Epidermal melanocyte (primary cell): ENCODE data around the gene PRUNE2.
"Not testable (repeated sequence)": the region's sequence is repeated elsewhere in the genome, so short reads cannot be mapped to it uniquely, and the experiment has no call there.

ENCODE experiments used
- DNase-seq: peaks from one replicate; pipeline ENCODE4 v3.0.0; 2011; ENCODE audit warnings: low spot score; ENCODE audit not compliant: insufficient read length

The PRUNE2 gene

GRCh38 chr9:76693912-76694311 is 212.0 kb downstream of the PRUNE2 start:
- DNase-seq: no peak

DNA sequence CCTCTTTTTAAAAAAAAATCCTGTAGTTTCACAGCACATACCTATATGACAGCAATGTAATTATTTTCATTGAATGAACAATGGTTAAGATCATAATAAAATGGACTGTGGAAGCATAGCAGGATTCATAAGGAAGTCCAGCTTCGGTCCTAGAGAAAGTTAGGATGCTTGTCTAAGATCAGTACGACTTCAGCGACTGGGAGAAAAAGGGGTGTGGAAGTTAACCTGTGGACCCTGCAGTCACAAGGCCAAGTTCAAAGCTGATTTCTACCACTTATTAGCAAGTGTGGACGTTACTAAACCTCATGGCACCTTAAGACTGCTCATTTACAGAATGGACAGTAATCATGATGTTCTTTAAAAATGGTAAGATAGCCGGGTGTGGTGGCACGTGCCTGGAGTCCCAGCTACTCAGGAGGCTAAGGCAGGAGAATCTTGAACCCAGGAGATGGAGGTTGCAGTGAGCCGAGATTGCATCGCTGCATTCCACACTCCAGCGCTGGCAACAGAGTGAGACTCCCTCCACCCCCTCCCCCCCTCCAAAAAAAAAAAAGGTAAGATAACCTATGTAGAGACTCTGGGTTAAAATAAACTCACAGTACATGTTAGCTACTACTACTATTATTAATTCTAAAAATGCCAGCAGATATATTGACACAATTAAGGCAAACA is 213.3 kb downstream of the PRUNE2 start:
- DNase-seq: no peak

DNA sequence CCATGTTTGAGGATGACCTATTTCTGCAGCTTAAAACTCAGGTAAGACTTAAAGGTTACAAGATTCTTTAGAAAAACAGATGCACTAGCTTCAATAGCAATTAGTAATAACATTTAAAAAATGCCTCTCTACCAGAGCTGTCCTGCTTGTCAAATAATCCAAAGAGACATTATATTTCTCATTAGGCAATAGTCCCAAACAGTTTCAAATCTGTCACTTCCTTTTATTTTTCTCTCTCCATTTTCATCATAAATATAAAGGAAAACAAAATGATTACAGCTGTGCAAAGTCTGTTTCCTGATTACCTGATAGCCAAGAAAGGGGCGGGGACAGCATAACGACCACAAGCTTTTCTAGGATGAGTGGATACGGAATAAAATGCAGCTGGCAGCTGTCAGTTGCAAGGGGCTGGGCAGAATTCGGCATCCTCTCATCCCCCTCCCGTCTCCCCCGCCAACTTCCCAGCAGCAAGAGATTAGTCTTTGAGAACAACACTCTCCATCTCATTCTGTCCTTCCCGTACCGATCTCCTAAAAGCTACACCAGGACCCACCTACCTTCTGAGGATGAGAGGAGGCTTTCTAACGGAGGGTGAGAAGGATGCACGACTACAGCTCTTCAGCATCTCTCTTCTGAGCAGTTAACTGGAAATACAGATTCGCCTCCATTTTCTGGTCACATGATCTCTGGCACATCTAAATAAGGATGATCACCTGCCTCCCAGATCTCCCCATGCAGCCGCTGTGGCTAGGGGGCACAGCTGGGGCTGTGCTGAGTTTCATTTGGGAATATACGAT is 214.2 kb downstream of the PRUNE2 start:
- no peak for DNase-seq

GRCh38 chr9:76690973-76691370 is 214.9 kb downstream of the PRUNE2 start:
- DNase-seq: no peak

DNA sequence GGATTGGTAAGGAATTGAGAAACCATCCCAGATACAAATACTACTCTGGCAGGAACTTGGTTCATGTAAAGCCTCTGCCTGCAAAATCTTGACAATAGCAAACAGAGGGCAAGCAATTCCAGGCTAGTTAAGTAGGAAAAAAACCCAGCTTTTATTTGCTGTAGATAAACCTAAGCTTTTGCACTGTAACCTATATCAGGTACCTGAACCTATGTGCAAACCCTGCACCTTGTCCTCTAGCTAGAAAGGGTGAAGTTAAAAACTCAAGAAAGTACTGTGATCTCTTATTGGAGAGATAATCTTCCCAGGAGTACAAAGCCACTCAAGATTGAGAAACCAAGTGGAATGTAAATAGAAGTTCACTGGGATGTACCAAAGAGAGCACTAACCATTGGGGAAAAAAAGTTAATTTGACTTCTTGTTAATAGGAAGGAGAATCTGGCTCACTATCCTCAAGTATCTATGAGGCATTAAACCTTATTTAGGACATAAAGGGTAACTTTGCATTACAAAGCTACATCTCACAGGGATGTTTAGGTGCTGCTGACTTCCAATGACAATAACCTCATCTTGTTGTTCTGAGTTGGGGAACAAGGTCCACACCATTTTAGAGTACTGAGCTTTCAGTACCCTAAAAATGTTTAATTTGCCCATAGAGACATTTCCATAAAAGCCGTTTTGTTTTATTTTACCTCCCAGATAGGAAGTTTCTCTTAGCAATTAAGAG is 215.5 kb downstream of the PRUNE2 start:
- DNase-seq: no peak

DNA sequence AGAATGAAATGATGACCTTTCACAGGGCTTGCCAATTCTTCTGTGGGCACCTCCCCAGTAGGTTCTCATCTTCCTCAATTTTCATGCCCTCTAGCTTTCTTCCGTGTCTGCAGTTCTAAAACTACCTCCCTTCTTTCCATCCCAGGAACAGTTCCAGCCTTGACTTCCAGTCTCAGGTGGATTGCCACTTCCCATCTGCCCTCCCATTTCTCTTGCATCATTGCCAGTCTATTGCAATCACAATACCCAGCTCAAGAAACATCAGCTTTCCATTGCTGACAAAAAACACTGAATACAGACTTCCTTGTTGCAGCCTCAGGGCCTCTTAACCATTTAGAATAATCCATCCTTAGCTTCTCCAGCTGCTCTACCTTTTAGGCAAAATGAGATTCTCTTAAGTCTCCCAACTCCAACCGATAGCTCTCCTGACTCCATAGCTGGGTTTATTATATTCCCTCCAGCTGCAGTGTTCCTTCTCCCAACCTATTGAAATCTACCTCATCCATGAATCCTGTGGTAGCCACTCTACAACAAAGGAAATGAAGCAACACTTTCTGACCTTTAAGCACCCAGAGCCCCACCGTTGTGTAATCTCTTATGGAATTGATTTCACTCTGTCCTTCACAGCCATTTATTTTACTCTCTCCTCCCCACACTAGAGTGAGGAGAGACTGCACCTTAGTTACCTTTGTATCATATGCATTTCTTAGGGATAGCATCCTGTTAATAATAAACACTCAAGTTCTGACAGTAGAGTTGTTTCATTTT is 217.3 kb downstream of the PRUNE2 start:
- DNase-seq: no peak

DNA sequence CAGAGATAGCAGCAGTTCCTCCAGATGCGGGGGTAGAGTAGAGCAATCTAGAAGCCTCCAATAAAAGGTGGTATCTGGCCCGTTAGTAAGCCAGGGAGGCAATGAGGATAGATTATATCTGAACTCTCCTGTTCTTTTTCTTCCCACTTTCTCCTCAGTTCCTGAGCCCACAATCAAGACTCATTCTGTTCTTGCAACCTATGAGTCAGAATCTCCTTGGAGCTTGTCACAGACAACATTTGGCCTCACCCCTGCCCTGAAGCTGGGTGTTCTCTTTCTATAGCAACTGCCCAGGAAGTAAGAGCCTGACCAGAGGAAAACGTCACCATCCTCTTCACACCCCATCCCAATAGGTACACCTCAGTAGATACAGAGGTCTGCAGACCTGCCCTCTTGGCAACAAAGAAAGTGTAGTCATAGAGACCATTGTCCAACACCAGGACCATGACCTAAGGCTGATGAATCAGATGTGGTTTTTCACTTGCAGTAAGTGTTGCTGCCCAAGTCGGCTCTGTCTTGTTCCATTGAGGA is 218.0 kb downstream of the PRUNE2 start:
- DNase-seq: no peak

- no peak for DNase-seq
Measured at GRCh38 chr9:76686756-76687155, 219.2 kb downstream of the PRUNE2 start.

- no peak for DNase-seq
Measured at GRCh38 chr9:76684213-76684612, 221.7 kb downstream of the PRUNE2 start.

DNA sequence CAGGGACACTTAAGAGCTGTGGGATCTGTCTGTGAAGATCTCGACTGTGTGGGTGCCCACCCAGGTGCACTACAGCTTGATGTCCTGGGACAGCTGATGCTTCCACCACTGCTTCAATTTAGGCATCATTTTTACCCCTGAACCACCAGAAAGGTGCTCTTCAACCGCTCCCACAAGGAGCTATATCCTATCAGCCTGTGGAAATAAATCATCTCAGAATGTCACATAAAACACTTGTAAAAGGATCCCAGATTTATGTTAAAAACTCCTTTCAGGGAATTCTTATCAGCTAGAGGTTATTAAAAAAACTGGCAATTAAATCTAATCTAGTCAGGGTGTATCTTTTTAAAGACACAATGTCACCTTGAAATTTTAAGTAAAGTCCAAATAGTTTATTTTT is 224.4 kb downstream of the PRUNE2 start:
- no peak for DNase-seq

DNA sequence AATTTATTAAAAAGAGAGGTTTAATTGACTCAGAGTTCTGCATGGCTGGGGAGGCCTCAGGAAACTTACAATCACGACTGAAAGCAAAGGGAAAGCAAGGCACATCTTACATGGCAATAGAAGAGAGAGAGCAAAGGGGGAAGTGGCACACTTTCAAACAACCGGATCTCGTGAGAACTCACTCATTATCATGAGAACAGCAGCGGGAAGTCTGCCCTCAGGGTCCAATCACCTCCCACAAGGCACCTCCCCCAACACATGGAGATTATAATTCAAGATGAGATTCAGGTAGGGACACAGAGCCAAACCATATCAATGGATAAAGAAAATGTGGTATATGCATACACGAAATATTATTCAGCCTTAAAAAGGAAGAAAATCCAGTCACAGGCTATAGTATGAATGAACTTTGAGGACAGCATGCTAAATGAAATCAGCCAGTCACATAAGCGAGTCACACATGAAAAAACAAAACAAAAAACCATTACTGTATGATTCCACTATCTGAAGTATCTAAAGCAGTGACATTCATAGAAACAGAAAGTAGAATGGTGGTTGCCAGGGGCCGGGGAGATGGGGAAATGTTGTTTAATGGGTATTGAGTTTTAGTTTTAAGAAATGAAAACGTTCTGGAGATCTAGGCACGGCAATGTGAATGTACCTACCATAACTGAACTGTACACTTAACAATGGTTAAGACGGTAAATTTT is 225.0 kb downstream of the PRUNE2 start:
- DNase-seq: no peak

DNA sequence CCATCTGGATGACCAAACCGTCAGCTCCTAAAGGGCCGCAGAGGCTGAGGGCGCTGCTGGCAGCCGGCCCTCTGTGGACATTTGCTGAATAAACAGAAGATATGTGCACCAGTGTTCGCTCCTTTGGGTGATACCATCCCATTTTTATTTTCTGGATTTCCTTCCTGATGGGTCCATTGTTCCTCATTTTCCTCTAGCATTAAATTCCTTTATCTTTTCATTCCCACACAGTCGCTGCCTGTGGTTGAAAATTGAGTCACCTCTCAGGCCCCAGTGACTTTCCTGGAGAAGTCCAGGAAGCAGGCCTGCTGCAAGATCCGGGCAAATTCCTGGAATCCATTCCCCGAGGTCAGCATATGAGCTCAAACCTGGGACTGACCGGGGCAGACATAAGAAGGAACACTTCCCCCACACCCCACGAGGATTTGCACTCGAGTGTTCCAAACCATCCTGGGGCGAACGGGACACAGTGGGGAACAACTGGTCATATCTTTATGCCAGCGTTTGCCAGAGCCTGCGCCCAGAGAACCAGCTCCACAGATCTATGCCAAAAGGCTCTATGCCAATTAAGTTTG is 228.3 kb downstream of the PRUNE2 start:
- DNase-seq: no peak

- DNase-seq: no peak
Measured at GRCh38 chr9:76676857-76677256, 229.1 kb downstream of the PRUNE2 start.

DNA sequence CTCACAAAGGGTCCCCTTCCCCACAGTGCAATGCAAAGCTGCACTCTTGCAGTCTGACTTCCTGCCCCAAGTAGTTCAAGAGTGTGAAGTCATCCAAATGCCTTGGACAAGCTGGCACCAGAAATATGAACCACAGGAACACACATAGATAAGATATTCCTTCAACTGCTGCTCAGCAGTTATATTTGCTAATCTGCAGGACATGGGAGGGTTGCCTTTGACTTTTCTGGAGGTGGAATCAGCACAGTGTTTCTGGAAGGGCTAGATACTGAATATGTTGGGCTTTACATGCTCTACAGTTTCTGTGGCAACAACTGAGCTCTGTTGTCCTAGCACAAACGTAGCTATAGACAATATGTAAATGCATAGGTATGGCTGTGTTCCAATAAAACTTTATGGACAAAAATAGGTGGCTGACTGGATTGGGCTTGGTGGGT is 238.4 kb downstream of the PRUNE2 start:
- DNase-seq: no peak

GRCh38 chr9:76665966-76666365 is 239.9 kb downstream of the PRUNE2 start:
- DNase-seq: not testable (repeated sequence)

GRCh38 chr9:76665458-76665857 is 240.5 kb downstream of the PRUNE2 start:
- no peak for DNase-seq

GRCh38 chr9:76664120-76664519 is 241.8 kb downstream of the PRUNE2 start:
- DNase-seq: no peak

- DNase-seq: no peak
Measured at GRCh38 chr9:76662476-76663281, 243.2 kb downstream of the PRUNE2 start.

DNA sequence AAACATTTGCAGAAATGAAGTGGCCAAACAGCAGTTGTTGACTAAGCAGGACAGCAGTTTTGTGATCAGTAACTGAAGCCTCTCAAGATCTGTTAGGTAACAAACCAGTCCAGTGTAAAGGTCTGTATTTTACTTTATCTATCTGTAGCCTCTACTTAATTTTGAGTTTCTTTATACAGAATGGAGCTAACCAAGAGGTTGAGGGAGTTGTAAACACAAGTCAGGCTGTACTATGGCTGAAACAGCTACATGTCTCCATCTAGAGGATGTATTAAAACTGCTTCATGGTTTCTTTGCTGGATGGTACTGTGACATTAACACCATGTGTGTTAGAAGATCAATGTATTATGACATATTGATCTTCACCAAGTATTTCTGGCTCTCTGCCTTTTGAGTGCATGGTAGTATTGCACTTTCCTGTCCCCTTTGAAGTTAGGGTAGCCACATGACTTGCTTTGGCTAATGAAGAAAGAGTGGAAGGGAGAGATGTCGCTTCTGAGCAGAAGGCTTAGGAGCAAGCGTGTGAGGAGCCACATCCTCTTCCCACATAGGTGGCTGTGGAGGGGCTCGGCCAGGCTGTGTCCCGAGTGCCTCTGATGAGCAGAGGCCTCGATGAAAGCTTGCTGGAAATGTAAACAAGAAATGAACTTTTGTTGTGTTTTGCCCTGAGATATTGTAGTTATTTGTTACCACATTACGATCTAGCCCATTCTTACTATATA is 247.2 kb downstream of the PRUNE2 start:
- peak; percentile 54 for DNase-seq
